Loucy (cell line): Measurements from ENCODE around the gene NFIX.

Experiments used
- H2AFZ ChIP-seq: fragments of 200-600 bp; sonication (generic); 2 replicates; pipeline ENCODE4 v1.6.0; 2016; ENCODE audit warnings: antibody characterized with exemption, mild to moderate bottlenecking, low read length, moderate library complexity
- H3F3A ChIP-seq: fragments of 200-600 bp; 2 replicates; pipeline ENCODE4 v1.6.0; 2016; ENCODE audit warnings: antibody characterized with exemption, low read depth, mild to moderate bottlenecking
- H3K27me3 ChIP-seq: fragments of 200-600 bp; sonication (generic); 2 replicates; pipeline ENCODE4 v1.6.1; 2014; ENCODE audit warnings: low read length, mild to moderate bottlenecking; ENCODE audit not compliant: insufficient read depth, poor library complexity, severe bottlenecking
- H3K36me3 ChIP-seq: fragments of 200-600 bp; sonication (generic); 2 replicates; pipeline ENCODE4 v1.6.1; 2016; ENCODE audit warnings: low read length; ENCODE audit not compliant: insufficient read depth
- H3K4me1 ChIP-seq: fragments of 200-600 bp; sonication (generic); 2 replicates; pipeline ENCODE4 v1.5.1; 2014; ENCODE audit warnings: low read length, mild to moderate bottlenecking; ENCODE audit not compliant: insufficient read depth, poor library complexity, severe bottlenecking
- H3K4me2 ChIP-seq: fragments of 200-600 bp; sonication (generic); 2 replicates; pipeline ENCODE4 v1.6.0; 2014; ENCODE audit warnings: antibody characterized with exemption, low read length, low read depth, mild to moderate bottlenecking; ENCODE audit not compliant: poor library complexity, severe bottlenecking
- H3K4me3 ChIP-seq: fragments of 200-600 bp; sonication (generic); 2 replicates; pipeline ENCODE4 v1.5.1; 2014; ENCODE audit warnings: low read length, mild to moderate bottlenecking, mixed read lengths; ENCODE audit not compliant: poor library complexity, severe bottlenecking
- H3K79me2 ChIP-seq: fragments of 200-600 bp; sonication (generic); 2 replicates; pipeline ENCODE4 v1.6.1; 2014; ENCODE audit warnings: low read length; ENCODE audit not compliant: insufficient read depth
- H3K9ac ChIP-seq: fragments of 200-600 bp; sonication (generic); 2 replicates; pipeline ENCODE4 v1.6.0; 2014; ENCODE audit warnings: mild to moderate bottlenecking, low read depth, low read length, moderate library complexity; ENCODE audit not compliant: poor library complexity, severe bottlenecking
- H3K9me2 ChIP-seq: fragments of 200-600 bp; sonication (generic); replicated peaks from 2 replicates; pipeline ENCODE4 v1.6.1; 2016; ENCODE audit warnings: low read depth, low read length, mixed read lengths
- H3K9me3 ChIP-seq: fragments of 200-600 bp; sonication (generic); 2 replicates; pipeline ENCODE4 v1.6.1; 2014; ENCODE audit warnings: mild to moderate bottlenecking, antibody characterized with exemption, low read length, low read depth; ENCODE audit not compliant: insufficient read depth
- H4K20me1 ChIP-seq: fragments of 200-600 bp; sonication (generic); 2 replicates; pipeline ENCODE4 v1.6.0; 2014; ENCODE audit warnings: antibody characterized with exemption, low read length, mild to moderate bottlenecking; ENCODE audit not compliant: insufficient read depth, poor library complexity, severe bottlenecking
- CTCF ChIP-seq: fragments of 200-600 bp; sonication (generic); conservative IDR thresholded peaks from 2 replicates; pipeline ENCODE4 v1.5.1; 2014; ENCODE audit warnings: mild to moderate bottlenecking, antibody characterized with exemption, low read length
- EZH2phosphoT487 ChIP-seq: fragments of 200-600 bp; IDR thresholded peaks from 2 replicates; pipeline ENCODE4 v1.6.1; 2018; ENCODE audit warnings: antibody characterized with exemption, mild to moderate bottlenecking, moderate library complexity, borderline replicate concordance

The NFIX gene

GRCh38 chr19:13119627-13120026, 124.4 kb downstream of the NFIX start:
- peaks cover 51% of the 10 kb centered on the region for H3K4me1 ChIP-seq

DNA sequence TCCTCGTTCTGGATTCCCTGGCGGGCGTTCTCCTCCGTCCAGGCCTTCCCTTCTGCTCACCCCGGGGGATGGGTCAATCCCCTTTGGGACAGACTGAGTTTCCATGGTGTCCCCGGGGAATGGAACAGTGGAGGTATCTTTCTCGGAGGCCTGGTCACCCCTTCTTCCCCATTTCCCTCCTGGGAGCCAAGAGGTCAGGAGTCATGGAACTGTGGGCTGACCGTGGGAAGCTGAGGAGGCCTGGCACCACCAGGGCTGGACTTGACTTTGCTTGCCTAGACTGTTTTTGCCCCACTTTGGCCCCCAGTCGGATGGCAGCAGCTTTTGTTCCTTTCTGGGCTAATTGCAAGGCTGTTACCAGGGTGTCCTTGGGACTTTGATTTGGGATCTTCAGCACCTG, 124.8 kb downstream of the NFIX start:
- TF ChIP-seq CTCF (no peak), EZH2phosphoT487 (no peak)
- peaks cover 65% of the 10 kb centered on the region for H4K20me1 ChIP-seq

More at GRCh38 chr19:13119627-13120026, 124.4 kb downstream of the NFIX start:
- Histone ChIP-seq H3K9me2 (no peaks in the 10 kb centered on the region), H3F3A (no peaks in the 10 kb centered on the region), H3K4me3 (peak overlapping the region; percentile 99), H3K9ac (peak overlapping the region; percentile 98), H3K79me2 (peaks cover 90% of the 10 kb centered on the region), H3K9me3 (no peaks in the 10 kb centered on the region), H3K27me3 (no peaks in the 10 kb centered on the region), H3K4me2 (peak overlapping the region; percentile 100), H3K36me3 (no peaks in the 10 kb centered on the region), H2AFZ (no peak overlapping the region), H4K20me1 (peaks cover 65% of the 10 kb centered on the region)
- no peak for TF ChIP-seq EZH2phosphoT487
- no peak for TF ChIP-seq CTCF

GRCh38 chr19:13120817-13121216, 125.5 kb downstream of the NFIX start:
- H3K36me3 ChIP-seq, result no peaks in the 10 kb centered on the region
- H3K9ac ChIP-seq, result peak overlapping the region; percentile 40
- H3K27me3 ChIP-seq, result no peaks in the 10 kb centered on the region

More for the DNA sequence above, 124.8 kb downstream of the NFIX start:
- Histone ChIP-seq H3K4me3 (peak overlapping the region; percentile 99), H3K9ac (peak overlapping the region; percentile 40), H3K9me2 (no peaks in the 10 kb centered on the region), H3K36me3 (no peaks in the 10 kb centered on the region), H3K4me2 (peak overlapping the region; percentile 100), H3K79me2 (peaks cover 90% of the 10 kb centered on the region), H3K4me1 (peaks cover 51% of the 10 kb centered on the region), H3K9me3 (no peaks in the 10 kb centered on the region), H3F3A (no peaks in the 10 kb centered on the region), H2AFZ (no peak overlapping the region), H3K27me3 (no peaks in the 10 kb centered on the region)

More at GRCh38 chr19:13120817-13121216, 125.5 kb downstream of the NFIX start:
- H4K20me1 ChIP-seq, result peaks cover 60% of the 10 kb centered on the region
- peak overlapping the region; percentile 99 for H3K4me3 ChIP-seq
- H3F3A ChIP-seq, result no peaks in the 10 kb centered on the region
- H3K9me3 ChIP-seq, result no peaks in the 10 kb centered on the region
- no peaks in the 10 kb centered on the region for H3K9me2 ChIP-seq
- no peak for TF ChIP-seq CTCF
- TF ChIP-seq EZH2phosphoT487, result no peak
- no peak overlapping the region for H2AFZ ChIP-seq
- H3K4me2 ChIP-seq, result peak overlapping the region; percentile 100
- peaks cover 44% of the 10 kb centered on the region for H3K4me1 ChIP-seq
- H3K79me2 ChIP-seq, result peaks cover 90% of the 10 kb centered on the region
